ENCODE data around the gene AIFM2.
A peak's percentile ranks its signal among the peaks of the same experiment; 100 is the strongest.
"Not testable (repeated sequence)": the region's sequence is repeated elsewhere in the genome, so short reads cannot be mapped to it uniquely, and the experiment has no call there.

Gene AIFM2

GRCh38 chr10:70132098-70133029 lies at the start of gene AIFM2:
Gene AIFM2 (minus strand): TSS chr10:70132825. CDS start chr10:70124084, 8,741 bp downstream.
- TF ChIP-seq, protein P1, sequence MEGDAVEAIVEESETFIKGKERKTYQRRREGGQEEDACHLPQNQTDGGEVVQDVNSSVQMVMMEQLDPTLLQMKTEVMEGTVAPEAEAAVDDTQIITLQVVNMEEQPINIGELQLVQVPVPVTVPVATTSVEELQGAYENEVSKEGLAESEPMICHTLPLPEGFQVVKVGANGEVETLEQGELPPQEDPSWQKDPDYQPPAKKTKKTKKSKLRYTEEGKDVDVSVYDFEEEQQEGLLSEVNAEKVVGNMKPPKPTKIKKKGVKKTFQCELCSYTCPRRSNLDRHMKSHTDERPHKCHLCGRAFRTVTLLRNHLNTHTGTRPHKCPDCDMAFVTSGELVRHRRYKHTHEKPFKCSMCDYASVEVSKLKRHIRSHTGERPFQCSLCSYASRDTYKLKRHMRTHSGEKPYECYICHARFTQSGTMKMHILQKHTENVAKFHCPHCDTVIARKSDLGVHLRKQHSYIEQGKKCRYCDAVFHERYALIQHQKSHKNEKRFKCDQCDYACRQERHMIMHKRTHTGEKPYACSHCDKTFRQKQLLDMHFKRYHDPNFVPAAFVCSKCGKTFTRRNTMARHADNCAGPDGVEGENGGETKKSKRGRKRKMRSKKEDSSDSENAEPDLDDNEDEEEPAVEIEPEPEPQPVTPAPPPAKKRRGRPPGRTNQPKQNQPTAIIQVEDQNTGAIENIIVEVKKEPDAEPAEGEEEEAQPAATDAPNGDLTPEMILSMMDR (IDR thresholded peaks at IDR 0.05; ENCODE audit: control insufficient read depth, insufficient read depth, low read depth, low read length, missing control alignments): no peak
- DNase-seq (ENCODE audit: low read depth): peak; percentile 14
- peak within 1 kb of the TSS; percentile 63 for H3K4me3 ChIP-seq (ENCODE audit: control insufficient read depth, low read depth, low read length)

GRCh38 chr10:70179209-70179608 lies 46.6 kb upstream of the AIFM2 start:
- not testable (repeated sequence) for DNase-seq (ENCODE audit: low read depth); H3K4me3 ChIP-seq (ENCODE audit: control insufficient read depth, low read depth, low read length)

DNA sequence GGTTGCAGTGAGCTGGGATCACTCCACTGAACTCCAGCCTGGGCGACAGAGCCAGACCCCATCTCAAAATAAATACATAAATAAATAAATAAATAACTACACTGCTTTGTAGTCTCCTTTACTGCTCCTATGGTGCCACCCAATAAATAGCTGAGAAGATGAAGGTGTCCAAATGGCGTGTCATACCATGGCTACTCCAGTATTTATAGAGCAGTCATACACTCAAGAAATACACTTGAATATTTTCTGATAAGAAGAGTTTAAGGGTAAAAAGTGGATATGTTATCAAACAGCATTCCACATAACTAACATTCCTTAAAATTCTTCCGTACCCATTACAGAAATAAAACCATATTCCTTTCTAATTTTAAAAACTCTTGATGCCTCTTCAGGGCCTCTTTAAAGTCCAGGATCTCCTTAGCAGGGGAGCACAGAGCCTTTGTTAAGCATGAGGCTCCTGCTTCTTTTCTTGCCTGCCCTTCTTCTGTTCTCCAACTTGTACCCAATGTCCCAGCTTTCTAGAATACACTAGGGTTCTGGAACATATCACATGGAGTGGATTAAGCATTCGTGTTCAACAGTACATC lies 45.6 kb upstream of the AIFM2 start:
- no peak overlapping the region for H3K4me3 ChIP-seq (ENCODE audit: control insufficient read depth, low read depth, low read length)
- TF ChIP-seq, protein P1 (IDR thresholded peaks at IDR 0.05; ENCODE audit: control insufficient read depth, insufficient read depth, low read depth, low read length, missing control alignments): no peak
- DNase-seq (ENCODE audit: low read depth): no peak

DNA sequence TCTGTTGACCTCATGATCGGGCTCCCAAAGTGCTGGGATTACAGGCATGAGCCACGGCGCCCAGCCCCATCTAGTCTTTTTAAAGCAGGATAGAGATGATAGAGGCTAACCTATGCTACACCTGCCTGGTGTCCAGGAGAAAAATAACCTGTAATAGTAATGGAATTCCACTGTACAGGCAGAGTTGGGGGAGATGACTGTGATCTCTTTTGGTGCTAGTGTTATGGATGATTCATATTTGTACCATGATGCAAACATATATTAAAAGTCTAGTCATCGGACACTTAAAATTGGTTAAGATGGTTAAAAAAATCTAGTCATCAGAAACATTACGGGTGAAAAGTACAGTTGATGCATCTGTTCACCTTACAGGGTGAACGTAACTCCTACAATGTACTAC lies 43.8 kb upstream of the AIFM2 start:
- DNase-seq (ENCODE audit: low read depth): no peak
- TF ChIP-seq, protein P1 (IDR thresholded peaks at IDR 0.05; ENCODE audit: control insufficient read depth, insufficient read depth, low read depth, low read length, missing control alignments): no peak
- no peak overlapping the region for H3K4me3 ChIP-seq (ENCODE audit: control insufficient read depth, low read depth, low read length)

- TF ChIP-seq, protein P1 (IDR thresholded peaks at IDR 0.05; ENCODE audit: control insufficient read depth, insufficient read depth, low read depth, low read length, missing control alignments): no peak
- H3K4me3 ChIP-seq (ENCODE audit: control insufficient read depth, low read depth, low read length): no peak overlapping the region
- DNase-seq (ENCODE audit: low read depth): no peak
These were observed 42.9 kb upstream of the AIFM2 start for GRCh38 chr10:70175516-70175915.

DNA sequence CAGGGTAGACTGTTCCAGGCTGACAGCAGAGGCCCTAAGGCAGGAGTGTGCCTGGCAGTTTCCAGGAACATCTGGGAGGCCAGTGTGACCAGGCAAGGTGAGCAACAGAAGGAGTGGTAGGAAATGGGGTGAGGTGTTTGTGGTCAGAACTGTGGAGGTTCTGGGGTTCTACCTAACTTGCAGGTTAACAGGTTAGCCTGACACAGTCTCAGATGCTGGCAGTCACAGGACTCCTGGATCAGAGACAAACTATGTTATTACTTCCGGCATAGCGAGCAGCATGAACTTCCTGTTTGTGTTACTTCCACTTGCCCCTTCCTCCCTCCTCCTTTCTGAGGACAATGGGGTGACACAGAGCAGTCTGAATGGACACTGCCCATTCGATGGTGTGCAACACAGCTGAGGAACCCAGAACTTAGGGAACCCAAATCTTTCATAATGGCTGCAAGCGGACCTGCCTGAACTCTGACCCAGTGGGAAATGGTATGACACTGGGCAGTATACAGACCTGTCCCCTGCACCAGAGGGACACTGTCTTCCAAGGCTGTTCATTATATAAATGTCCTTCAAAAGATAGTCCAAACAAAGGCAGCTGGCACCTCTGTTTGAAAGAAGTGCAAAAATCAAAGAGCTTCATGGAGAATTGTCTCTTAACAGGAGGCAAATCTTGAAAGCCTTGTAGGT lies 41.6 kb upstream of the AIFM2 start:
- TF ChIP-seq, protein P1 (IDR thresholded peaks at IDR 0.05; ENCODE audit: control insufficient read depth, insufficient read depth, low read depth, low read length, missing control alignments): no peak
- H3K4me3 ChIP-seq (ENCODE audit: control insufficient read depth, low read depth, low read length): no peak overlapping the region
- DNase-seq (ENCODE audit: low read depth): no peak

Measured in AG09309 (cell line).